A549 (cell line): ENCODE results near the gene EEF2KMT.

Experiments
- CHD2 ChIP-seq: fragments of 150-350 bp; IDR thresholded peaks from 2 replicates; pipeline ENCODE4 v1.6.1; 2014; ENCODE audit warnings: low read length; ENCODE audit not compliant: partially characterized antibody
- CTCF ChIP-seq: fragments of >200 bp; sonication (Bioruptor Twin); formaldehyde crosslinking; IDR thresholded peaks from 3 replicates; pipeline ENCODE4 v1.5.1; 2016

DNA sequence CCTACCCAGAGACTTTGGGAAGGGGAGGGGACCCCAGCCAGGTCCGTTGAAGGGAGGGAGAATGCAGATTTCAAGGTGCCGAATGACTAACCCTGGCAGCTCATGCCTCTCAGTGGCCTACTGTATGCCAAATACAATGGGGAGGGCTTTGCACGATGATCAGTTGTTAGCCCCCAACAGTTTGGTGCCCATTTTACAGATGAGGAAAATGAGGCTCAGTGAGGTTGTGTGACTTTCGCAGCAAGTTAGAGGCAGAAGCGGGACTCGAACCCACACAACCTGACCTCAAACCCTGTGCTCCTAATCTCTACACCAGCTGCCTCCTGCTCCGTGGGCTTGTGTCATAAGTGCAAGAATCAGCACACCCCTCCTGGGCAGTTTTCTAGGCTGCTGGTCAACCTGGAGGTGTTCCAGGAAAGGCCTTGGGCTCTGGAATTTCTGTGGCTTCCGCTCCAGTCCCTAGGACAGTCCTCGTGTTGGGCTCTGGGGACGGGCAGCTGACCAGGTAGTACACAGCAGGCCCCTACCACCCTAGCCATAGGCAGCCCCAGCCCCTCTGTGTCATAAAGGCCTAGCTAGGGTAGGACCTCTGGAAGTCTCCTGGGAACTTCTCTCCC is 52.0 kb downstream of the EEF2KMT start:
- TF ChIP-seq CTCF = no peak
- TF ChIP-seq CHD2 = no peak
